Measurements from ENCODE around the gene CAMKMT.

CAMKMT gene

DNA sequence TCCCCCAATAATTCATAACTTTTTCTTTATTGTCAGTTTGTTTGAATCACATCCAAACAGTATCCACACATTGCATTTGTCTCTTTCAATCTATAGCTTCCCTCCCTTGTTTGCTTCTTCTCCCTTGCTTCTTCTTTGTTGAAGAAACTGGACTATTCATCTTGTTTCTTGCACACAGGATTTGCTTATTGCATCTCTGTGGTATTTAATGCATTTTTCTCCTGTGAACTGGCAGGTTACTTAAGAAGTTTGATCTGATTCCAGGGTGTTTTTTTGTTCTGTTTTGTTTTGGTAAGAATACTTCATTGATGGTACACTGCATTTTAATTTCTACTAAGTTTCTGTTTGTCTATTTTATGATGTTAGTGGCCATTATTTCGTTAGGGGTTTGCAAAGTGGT is 166.8 kb downstream of the CAMKMT start:
- TF ChIP-seq, protein P1, sequence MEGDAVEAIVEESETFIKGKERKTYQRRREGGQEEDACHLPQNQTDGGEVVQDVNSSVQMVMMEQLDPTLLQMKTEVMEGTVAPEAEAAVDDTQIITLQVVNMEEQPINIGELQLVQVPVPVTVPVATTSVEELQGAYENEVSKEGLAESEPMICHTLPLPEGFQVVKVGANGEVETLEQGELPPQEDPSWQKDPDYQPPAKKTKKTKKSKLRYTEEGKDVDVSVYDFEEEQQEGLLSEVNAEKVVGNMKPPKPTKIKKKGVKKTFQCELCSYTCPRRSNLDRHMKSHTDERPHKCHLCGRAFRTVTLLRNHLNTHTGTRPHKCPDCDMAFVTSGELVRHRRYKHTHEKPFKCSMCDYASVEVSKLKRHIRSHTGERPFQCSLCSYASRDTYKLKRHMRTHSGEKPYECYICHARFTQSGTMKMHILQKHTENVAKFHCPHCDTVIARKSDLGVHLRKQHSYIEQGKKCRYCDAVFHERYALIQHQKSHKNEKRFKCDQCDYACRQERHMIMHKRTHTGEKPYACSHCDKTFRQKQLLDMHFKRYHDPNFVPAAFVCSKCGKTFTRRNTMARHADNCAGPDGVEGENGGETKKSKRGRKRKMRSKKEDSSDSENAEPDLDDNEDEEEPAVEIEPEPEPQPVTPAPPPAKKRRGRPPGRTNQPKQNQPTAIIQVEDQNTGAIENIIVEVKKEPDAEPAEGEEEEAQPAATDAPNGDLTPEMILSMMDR (conservative IDR thresholded peaks at IDR 0.05): no peak
- no peak for TF ChIP-seq ZFX (IDR thresholded peaks at IDR 0.05)
- H3K27ac ChIP-seq: no peak overlapping the region

DNA sequence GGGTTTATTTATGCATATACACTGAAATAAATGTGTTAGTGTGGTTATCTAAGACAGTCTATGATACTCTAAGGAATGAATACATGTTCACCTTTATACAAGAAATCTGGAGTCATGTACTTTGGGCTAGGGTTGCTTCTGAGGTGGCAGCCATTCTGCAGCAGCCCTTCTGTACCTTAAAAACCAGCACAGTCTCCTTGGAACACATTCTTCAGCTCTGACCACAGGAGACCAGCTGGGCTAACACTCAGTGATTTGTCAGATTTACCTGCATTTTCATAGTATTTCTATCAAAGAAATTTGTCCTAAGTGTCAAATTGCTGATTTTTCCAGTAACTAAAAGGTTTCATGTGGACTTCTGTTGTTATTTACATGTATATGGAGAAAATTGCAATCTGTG is 167.7 kb downstream of the CAMKMT start:
- no peak overlapping the region for H3K27ac ChIP-seq
- no peak for TF ChIP-seq ZFX (IDR thresholded peaks at IDR 0.05)
- TF ChIP-seq, protein P1 (conservative IDR thresholded peaks at IDR 0.05): no peak

DNA sequence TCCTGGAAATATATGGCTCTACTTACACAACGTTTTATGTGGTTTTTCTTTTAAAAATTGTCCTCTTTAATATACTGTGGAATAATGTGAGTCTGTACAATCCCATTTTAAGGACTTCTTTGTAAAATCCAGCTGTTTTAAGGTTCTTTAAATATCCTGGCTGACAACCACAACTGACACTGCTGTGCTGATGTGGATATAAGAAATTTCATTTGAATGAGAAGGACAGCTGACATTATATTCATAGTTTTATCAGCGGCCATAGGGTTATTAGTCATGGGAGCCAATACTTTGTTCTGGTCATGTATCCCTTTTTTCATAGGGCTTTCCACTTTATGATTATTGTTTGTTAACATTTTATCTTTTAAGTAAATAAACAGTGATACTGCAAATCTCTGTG is 169.5 kb downstream of the CAMKMT start:
- no peak overlapping the region for H3K27ac ChIP-seq
- TF ChIP-seq, protein P1 (conservative IDR thresholded peaks at IDR 0.05): no peak
- TF ChIP-seq ZFX (IDR thresholded peaks at IDR 0.05): no peak

DNA sequence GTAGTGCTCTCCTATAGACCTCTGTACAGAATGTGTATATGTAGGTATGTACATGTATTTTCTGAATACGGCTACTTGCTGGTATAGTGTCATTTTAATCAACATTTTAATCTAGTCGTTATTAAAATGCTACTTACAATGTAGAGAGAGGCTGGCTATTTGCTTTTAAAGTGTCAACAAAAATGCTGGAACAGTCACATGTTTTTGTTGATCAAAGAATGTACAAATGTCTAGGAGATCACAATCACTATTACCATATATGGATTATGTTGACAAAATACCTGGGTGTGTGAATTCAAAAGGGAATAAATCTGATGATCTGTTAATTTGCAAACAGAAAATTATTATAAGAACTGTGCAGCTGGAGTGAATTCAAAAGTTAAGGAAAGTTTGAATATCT is 170.3 kb downstream of the CAMKMT start:
- TF ChIP-seq, protein P1 (conservative IDR thresholded peaks at IDR 0.05): no peak
- TF ChIP-seq ZFX (IDR thresholded peaks at IDR 0.05): no peak
- H3K27ac ChIP-seq: no peak overlapping the region

DNA sequence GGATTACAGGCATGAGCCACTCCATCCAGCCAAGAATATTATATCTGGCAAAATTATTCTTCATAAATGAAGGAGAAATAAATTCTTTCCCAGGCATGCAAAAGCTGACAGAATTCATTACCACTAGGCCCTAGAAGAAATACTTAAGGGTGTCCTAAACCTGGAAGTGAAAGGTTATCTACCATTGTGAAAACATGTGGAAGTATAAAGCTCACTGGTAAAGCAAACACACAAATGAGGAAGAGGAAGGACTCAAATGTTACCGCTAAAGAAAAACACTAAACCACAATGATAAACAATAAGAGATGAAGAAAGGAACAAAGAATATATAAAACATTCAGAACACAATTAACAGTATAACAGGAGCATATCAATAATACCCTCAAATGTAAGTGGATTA is 171.8 kb downstream of the CAMKMT start:
- no peak overlapping the region for H3K27ac ChIP-seq
- TF ChIP-seq ZFX (IDR thresholded peaks at IDR 0.05): no peak
- TF ChIP-seq, protein P1 (conservative IDR thresholded peaks at IDR 0.05): no peak

DNA sequence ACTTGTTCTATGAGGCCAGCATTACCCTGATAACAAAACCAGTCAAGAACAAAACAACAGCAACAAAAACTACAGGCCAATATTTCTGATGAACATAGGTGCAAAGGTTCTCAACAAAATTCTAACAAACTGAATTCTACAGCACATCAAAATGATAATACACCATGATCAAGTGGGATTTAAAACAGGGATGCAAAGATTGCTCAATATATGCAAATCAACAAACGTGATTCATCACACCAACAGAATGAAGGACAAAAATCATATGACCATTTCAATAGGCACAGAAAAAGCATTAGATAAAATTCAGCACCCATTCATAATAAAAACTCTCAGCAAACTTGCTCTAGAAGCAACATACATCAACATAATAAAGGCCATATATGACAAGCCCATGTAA is 173.6 kb downstream of the CAMKMT start:
- H3K27ac ChIP-seq: no peak overlapping the region
- no peak for TF ChIP-seq ZFX (IDR thresholded peaks at IDR 0.05)
- TF ChIP-seq, protein P1 (conservative IDR thresholded peaks at IDR 0.05): no peak

DNA sequence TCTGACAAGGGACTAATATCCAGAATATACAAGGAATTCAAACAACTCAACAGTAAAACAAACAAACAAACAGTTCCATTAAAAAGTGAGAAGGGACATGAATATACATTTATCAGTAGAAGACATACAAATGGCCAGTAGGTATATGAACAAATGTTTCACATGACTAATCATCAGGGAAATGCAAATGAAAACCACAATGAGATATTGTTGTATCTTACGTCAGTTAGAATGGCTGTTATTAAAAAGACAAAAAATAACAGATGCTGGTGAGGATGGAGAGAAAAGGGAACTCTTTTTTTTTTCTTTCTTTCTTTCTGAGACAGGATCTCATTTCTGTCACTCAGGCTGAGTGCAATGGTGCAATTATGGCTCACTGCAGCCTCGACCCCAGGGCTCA is 175.5 kb downstream of the CAMKMT start:
- no peak overlapping the region for H3K27ac ChIP-seq

More for the DNA sequence above, 175.5 kb downstream of the CAMKMT start:
- TF ChIP-seq ZFX (IDR thresholded peaks at IDR 0.05): no peak
- TF ChIP-seq, protein P1 (conservative IDR thresholded peaks at IDR 0.05): no peak
